GM13976 (cell line): ENCODE results near the gene ZSCAN10.
A peak's percentile ranks its signal among the peaks of the same experiment; 100 is the strongest.
"Not testable (repeated sequence)": the region's sequence is repeated elsewhere in the genome, so short reads cannot be mapped to it uniquely, and the experiment has no call there.

Experiments
- DNase-seq: peaks from one replicate; pipeline ENCODE4 v3.0.0; 2012; ENCODE audit warnings: low spot score
- in situ Hi-C: fragments of 300-500 bp; cut with MboI; formaldehyde crosslinking; loops from one replicate; pipeline ENCODE4 v1.12.0; 2022; ENCODE audit warnings: low sequenced_read_pairs, mixed read lengths, inconsistent platforms; ENCODE audit not compliant: unreplicated experiment
- TF ChIP-seq, protein P1 (sequence below): IDR thresholded peaks from 2 replicates; pipeline ENCODE4 v1.5.1; 2012; ENCODE audit warnings: borderline replicate concordance, mild to moderate bottlenecking; ENCODE audit not compliant: insufficient read depth; ENCODE audit errors: extremely low read depth, missing control alignments, control extremely low read depth

ZSCAN10 gene

GRCh38 chr16:3086596-3087242 lies 12.4 kb downstream of the ZSCAN10 start:
- TF ChIP-seq, protein P1, sequence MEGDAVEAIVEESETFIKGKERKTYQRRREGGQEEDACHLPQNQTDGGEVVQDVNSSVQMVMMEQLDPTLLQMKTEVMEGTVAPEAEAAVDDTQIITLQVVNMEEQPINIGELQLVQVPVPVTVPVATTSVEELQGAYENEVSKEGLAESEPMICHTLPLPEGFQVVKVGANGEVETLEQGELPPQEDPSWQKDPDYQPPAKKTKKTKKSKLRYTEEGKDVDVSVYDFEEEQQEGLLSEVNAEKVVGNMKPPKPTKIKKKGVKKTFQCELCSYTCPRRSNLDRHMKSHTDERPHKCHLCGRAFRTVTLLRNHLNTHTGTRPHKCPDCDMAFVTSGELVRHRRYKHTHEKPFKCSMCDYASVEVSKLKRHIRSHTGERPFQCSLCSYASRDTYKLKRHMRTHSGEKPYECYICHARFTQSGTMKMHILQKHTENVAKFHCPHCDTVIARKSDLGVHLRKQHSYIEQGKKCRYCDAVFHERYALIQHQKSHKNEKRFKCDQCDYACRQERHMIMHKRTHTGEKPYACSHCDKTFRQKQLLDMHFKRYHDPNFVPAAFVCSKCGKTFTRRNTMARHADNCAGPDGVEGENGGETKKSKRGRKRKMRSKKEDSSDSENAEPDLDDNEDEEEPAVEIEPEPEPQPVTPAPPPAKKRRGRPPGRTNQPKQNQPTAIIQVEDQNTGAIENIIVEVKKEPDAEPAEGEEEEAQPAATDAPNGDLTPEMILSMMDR: no peak
- DNase-seq: peak; percentile 13
- in situ Hi-C loops: no loop called here

- TF ChIP-seq, protein P1: no peak
- no peak for DNase-seq
- in situ Hi-C loops: no loop called here
Observed at GRCh38 chr16:3085868-3086595, 13.1 kb downstream of the ZSCAN10 start.

DNA sequence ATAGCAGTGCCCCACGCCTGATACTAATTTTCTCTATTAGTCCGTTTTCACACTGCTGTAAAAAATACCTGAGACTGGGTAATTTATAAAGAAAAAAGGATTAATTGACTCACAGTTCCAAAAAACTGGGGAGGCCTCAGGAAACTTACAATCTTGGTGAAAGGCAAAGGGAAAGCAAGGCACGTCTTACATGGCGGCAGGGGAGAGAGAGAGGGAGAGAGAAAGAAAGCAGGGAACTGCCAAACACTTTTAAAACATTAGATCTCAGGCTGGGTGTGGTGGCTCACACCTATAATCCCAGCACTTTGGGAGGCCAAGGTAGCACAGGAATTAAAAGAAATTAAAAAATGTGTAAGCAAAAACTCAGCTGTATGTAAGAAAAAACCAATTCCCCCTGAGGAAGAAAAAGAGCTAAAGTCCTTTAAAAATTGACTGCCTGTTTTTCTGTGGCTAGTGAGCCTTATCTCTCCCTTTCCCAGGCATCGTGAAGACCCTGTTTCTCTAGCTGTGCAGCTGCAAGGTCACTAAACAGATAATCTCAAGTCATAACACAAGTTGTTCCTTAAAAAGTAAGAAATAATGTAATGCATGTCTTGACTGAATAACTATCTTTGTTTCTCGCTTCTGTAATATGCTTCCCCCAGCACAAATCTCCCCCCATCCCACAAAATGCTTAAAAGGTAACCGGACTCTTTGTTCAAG lies 14.0 kb downstream of the ZSCAN10 start:
- TF ChIP-seq, protein P1: no peak
- in situ Hi-C loops: no loop called here
- no peak for DNase-seq

GRCh38 chr16:3084491-3084890 lies 14.6 kb downstream of the ZSCAN10 start:
- DNase-seq: no peak
- TF ChIP-seq, protein P1: no peak
- in situ Hi-C loops: no loop called here

DNA sequence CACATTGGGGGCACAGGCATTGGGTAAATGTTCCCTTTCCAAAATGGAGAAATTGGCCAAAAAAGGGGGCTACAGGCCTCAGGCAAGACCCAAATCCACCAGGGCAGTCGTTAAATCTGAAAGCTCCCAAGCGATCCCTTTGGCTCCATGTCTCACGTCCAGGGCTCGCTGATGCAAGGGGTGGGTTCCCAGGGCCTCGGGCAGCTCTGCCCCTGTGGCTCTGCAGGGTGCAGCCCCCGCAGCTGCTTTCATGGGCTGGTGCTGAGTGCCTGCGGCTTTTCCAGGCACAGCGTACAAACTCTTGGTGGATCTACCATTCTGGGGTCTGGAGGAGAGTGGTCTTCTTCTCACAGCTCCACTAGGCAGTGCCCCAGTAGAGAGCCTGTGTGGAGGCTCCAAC lies 15.7 kb downstream of the ZSCAN10 start:
- DNase-seq, in situ Hi-C loops: not testable (repeated sequence)

- in situ Hi-C loops, DNase-seq: not testable (repeated sequence)
Observed at GRCh38 chr16:3081957-3082356, 17.1 kb downstream of the ZSCAN10 start.

GRCh38 chr16:3080024-3080423 lies 19.1 kb downstream of the ZSCAN10 start:
- in situ Hi-C loops: no loop called here
- no peak for DNase-seq
- TF ChIP-seq, protein P1: no peak
